GM12892 (cell line): ENCODE results near the gene SAXO2.

ENCODE experiments used
- POLR2A ChIP-seq: IDR thresholded peaks from 2 replicates; pipeline ENCODE4 v1.6.1; 2011; ENCODE audit warnings: low read depth, low read length, control low read depth
- POLR2AphosphoS5 ChIP-seq: IDR thresholded peaks from 2 replicates; pipeline ENCODE4 v1.6.1; 2011; ENCODE audit warnings: low read depth, low read length, control low read depth

DNA sequence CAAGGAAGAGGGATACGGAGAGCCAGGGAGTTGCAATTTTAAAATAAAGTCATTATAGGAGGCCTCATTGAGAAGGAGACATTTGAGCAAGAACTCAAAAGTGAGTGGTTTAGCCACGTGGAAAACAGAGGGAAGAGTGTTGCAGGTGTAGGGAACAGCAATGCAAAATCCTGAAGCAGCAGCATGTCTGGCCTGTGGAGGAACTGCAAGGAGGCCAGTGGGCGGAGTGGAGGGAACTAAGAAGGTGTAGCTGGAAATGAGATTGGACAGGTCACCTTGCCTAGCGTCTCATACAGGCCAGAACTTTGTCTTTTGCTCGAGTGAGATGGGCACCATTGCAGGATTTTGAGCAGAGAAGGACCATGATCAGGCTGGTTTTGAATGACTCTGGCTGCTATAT, 34.9 kb downstream of the SAXO2 start:
- TF ChIP-seq POLR2A (no peak), POLR2AphosphoS5 (no peak)
